Right lobe of liver (tissue), 4 donors: ENCODE measurements around the gene CTRB1.
"Not testable (repeated sequence)": the region's sequence is repeated elsewhere in the genome, so short reads cannot be mapped to it uniquely, and the experiment has no call there.

Experiments
- POLR2A ChIP-seq: fragments of 450-650 bp; IDR thresholded peaks from one replicate; pipeline ENCODE4 v1.6.1; 2017; ENCODE audit warnings: antibody characterized with exemption, mild to moderate bottlenecking
- TF ChIP-seq, protein P1 (sequence below), 4 donors: fragments of 200-600 bp in 3 of 4; fragments of 450-650 bp in 1 of 4; IDR thresholded peaks; one replicate each; pipeline versions ENCODE4 v1.5.1 to v1.8.0; 2016 to 2022; ENCODE audit warnings: antibody characterized with exemption in 4 of 4, mild to moderate bottlenecking in 2 of 4
- donor health status: DM: no; HTN: no; CAD: no.
- donor health status: DM: no; HTN: no; CAD: no.
- donor health status: DM: no; HTN: yes; CAD: no.

DNA sequence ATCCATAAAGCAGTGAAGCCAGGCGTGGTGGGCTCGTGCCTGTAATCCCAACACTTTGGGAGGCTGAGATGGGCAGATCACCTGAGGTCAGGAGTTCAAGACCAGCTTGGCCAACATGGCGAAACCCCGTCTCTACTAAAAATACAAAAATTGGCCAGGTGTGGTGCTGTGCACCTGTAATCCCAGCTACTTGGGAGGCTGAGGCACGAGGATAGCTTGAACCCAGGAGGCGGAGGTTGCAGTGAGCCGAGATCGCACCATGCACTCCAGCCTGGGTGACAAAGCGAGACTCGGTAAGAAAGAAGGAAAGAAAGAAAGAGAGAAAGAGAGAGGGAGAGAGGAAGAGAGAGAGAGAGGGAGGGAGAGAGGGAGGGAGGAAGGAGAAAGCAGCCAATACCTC is 53.8 kb downstream of the CTRB1 start:
- TF ChIP-seq, protein P1, sequence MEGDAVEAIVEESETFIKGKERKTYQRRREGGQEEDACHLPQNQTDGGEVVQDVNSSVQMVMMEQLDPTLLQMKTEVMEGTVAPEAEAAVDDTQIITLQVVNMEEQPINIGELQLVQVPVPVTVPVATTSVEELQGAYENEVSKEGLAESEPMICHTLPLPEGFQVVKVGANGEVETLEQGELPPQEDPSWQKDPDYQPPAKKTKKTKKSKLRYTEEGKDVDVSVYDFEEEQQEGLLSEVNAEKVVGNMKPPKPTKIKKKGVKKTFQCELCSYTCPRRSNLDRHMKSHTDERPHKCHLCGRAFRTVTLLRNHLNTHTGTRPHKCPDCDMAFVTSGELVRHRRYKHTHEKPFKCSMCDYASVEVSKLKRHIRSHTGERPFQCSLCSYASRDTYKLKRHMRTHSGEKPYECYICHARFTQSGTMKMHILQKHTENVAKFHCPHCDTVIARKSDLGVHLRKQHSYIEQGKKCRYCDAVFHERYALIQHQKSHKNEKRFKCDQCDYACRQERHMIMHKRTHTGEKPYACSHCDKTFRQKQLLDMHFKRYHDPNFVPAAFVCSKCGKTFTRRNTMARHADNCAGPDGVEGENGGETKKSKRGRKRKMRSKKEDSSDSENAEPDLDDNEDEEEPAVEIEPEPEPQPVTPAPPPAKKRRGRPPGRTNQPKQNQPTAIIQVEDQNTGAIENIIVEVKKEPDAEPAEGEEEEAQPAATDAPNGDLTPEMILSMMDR (IDR thresholded peaks at IDR 0.05) = not testable (repeated sequence)
- not testable (repeated sequence) for TF ChIP-seq POLR2A
